ENCODE results near the gene DAAM2.

DAAM2 gene

DNA sequence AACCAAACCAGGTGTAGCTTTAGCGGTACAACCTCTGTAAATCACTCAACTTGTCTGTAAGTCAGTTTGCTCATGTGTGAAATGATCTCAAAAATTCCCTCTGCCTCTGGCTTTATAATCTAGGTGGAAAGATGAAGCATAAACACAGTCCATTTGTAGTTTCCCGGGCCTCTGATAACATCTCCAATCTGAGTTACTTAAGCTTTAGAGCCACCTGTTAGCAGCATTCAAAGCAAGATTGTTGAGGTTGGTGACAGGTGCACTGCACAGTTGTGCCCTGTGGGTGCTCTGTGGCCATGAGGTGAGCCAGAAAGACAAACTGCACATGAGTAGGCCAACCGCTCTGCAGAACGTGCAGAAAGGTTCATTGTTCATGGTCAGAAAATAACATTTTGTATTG lies 88.4 kb downstream of the DAAM2 start:
- DNase-seq (ENCODE audit: insufficient read length, low spot score), result no peak
- FAIRE-seq, result no peak

DNA sequence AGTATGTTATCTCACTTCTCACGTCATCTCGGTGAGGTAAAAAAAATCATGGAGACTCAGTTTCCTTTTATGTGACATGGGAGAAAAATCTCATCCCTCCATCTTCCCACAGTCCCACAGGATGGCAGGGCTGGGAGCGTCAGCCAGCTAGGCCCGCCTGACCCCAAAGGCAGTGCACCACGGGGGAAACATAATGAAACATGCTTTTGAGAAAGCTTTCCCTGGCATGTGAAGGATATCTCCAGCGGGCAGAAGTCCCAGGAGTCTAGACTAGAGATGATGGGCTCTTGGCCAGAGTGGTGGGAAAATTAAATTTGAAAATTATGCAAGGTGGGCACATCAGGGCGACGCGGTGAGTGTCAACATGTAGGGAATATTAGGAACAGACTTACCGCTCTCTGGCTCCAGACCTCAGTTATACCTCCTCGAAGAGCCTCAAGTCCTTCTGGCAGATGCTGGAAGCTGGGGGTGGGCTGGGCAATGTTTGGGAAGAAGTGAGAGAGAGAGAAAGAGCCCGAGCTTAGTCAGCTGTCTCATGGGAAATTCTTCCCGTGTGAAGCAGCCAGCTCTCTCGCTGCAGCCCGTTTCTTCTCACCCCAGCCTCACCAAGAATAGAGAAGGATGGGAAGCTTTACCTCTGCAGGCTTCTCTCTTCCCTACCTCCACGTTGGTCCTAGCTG lies 89.8 kb downstream of the DAAM2 start:
- FAIRE-seq (no peak), DNase-seq (ENCODE audit: insufficient read length, low spot score) (no peak)

DNA sequence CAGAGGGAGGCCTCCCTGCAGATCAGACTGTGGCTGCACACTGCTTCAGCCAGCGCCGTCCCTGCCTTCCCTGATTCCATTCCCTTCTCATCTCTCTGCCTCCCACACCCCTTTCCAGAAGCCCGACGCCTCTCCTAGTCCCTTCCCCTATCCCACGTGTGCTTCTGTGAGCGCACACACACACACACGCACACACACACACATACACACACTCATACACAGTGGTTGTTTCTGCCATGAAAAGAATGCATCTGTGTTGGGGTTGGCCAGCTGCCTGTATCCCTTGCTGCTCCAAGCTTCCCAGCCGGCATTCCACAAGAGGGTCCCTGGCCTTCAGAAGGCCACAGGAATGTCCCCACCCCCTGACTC lies 90.3 kb downstream of the DAAM2 start:
- peak; percentile 59 for DNase-seq (ENCODE audit: insufficient read length, low spot score)

GRCh38 chr6:39884696-39885095 lies 92.5 kb downstream of the DAAM2 start:
- no peak for FAIRE-seq
- DNase-seq (ENCODE audit: insufficient read length, low spot score), result no peak

More for the DNA sequence above, 90.3 kb downstream of the DAAM2 start:
- FAIRE-seq, result peak; percentile 91

- FAIRE-seq, result no peak
Measured at GRCh38 chr6:39885691-39886090, 93.5 kb downstream of the DAAM2 start.

DNA sequence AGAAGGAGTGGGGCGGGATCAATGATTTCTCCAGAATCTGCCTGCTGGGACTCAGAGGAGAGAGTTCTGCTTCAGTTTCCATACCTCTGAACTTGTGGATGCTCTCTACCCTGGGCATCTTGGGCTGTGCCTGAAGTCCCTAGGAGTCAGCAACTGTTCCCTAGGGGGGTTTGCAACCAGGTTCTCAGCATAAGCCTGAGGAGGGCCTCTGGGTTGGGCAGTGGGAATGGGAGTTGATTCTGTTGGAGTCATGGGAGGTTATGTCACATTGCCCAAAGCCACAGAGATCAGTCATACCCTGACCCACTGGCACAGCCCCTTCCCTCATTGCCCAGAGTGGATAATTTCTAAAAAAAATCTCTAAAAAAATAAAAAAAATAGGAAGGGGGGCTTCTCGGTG lies 94.7 kb downstream of the DAAM2 start:
- DNase-seq (ENCODE audit: insufficient read length, low spot score) (no peak), FAIRE-seq (no peak)

More at GRCh38 chr6:39885691-39886090, 93.5 kb downstream of the DAAM2 start:
- DNase-seq (ENCODE audit: insufficient read length, low spot score), result no peak

GRCh38 chr6:39887692-39888450 lies 95.7 kb downstream of the DAAM2 start:
- DNase-seq (ENCODE audit: insufficient read length, low spot score) (peak; percentile 90), FAIRE-seq (peak; percentile 95)

DNA sequence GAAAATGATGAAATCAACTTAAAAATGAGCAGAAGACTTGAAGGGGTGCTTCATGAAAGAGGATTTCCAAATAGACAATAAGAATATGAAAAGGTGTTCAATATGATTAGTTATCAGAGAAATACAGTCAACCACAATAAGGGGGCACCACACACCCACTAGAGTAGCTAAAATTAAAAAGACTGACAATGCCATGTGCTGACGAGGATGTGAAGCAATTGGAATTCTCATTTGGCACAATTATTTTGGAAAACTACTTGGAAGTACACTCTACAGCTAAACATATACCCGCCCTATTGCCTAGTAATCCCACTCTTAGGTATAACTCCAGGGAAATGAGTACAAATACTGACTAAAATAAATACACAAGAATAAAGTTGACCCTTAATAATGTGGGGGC lies 97.1 kb downstream of the DAAM2 start:
- DNase-seq (ENCODE audit: insufficient read length, low spot score) (no peak), FAIRE-seq (no peak)

- no peak for DNase-seq (ENCODE audit: insufficient read length, low spot score)
- no peak for FAIRE-seq
Measured at GRCh38 chr6:39891353-39891752, 99.2 kb downstream of the DAAM2 start.

GRCh38 chr6:39891976-39892375 lies 99.8 kb downstream of the DAAM2 start:
- FAIRE-seq, result no peak
- no peak for DNase-seq (ENCODE audit: insufficient read length, low spot score)

DNA sequence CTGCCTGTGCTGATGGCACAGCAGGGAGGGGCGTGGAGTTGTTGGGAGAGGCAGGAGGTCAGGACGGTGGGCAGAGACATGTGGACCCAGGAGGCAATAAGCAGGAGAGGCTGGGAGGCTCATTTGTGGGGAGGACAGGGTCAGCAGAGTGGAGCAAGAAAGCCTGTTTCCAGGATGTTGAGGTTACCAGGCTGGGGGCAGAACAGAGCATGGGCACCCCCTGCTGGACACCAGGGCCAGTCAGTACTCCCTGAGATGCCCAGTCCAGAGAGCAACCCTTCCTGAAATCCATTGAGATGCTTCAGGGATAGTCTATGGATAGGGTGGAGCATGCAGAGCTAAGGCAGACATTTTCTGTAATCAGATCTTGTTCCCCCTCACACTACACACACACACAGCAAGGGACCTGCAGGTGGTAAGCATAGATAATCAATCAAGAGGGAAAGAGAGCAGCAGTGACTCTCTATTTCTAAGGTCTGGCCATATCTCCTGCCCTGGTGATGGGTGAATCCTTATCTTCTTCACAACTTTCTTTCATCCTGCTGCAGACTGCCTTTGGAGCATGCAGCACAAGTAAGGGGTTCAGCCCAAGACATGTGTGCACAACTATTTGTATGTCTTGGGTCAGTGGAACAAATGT lies 100.4 kb downstream of the DAAM2 start:
- peak; percentile 82 for DNase-seq (ENCODE audit: insufficient read length, low spot score)
- FAIRE-seq, result peak; percentile 55

- no peak for FAIRE-seq
Measured at GRCh38 chr6:39893286-39893685, 101.1 kb downstream of the DAAM2 start.

GRCh38 chr6:39896701-39897100 lies 104.5 kb downstream of the DAAM2 start:
- DNase-seq (ENCODE audit: insufficient read length, low spot score), result no peak
- no peak for FAIRE-seq

More at GRCh38 chr6:39893286-39893685, 101.1 kb downstream of the DAAM2 start:
- no peak for DNase-seq (ENCODE audit: insufficient read length, low spot score)

DNA sequence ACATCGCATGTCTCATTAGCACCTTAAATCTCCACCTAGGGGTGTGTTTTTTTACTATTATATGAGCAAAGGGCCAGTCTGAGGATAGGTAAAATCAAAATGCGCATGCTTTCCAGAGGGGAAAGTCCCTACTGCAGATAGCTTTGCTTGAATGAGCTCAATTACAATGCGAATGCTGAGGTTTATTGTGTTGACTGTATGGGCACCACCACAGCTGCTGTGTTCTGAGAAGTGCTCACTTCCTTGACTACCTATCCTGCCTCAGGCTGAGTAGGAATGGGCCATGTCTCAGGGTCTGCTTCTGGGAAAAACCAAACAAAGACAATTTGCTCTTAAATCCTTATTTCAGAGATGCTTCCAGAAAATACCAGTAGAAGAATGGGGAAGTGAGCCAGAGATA lies 105.5 kb downstream of the DAAM2 start:
- no peak for FAIRE-seq
- DNase-seq (ENCODE audit: insufficient read length, low spot score), result no peak

GRCh38 chr6:39898625-39899024 lies 106.4 kb downstream of the DAAM2 start:
- DNase-seq (ENCODE audit: insufficient read length, low spot score) (no peak), FAIRE-seq (no peak)

DNA sequence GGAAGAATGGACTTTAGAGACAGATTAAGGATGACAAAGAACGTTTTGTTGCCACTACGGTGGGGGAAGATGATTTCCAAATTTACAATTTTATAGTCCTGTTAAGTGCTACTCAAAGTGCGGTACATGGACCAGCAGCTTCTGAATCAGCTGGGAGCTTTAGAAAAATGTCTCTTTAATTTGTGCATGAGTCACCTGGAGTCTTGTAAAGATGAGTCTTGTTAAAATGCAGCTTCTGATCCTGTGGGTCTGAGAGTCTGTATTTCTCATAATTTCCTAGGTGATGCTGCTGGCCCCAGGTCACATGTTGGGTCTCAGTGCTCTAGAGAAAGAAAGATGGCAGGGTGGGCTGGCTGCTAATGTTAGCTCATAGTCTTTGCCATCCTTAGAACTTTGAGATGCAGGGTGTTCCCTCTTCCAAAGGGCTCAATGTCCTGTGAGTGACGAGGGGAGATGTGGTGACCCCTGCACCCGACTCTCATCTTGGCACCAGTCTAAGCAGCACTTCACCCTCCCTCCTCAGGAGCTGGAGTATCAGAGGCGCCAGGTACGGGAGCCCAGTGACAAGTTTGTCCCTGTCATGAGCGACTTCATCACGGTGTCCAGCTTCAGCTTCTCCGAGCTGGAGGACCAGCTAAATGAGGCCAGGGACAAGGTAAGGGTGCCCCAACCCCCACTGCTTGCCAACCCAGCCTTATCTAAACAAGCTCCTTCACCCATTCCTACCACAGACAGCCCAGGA lies 107.5 kb downstream of the DAAM2 start:
- DNase-seq (ENCODE audit: insufficient read length, low spot score) (no peak), FAIRE-seq (no peak)

DNA sequence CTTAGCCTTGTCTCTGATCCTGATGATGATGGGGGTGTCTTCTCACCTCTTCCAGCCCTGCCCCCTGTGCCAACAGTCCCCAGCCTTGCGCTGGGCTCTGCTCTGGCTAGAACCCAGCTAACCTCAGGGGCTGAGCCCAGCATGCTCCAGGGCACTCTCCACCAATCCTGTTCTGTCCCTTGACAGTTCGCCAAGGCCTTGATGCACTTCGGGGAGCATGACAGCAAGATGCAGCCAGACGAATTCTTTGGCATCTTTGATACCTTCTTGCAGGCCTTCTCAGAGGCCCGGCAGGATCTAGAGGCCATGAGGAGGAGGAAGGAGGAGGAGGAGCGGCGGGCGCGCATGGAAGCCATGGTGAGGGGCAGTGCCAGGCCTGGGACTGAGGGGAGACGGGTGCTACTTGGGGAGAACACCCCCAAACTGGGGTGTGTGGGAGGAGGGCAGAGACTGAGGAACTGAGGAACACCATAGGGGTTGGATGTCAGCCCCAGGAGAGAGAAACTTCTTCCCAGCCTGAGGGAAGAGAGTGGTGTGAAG lies 109.0 kb downstream of the DAAM2 start:
- DNase-seq (ENCODE audit: insufficient read length, low spot score) (no peak), FAIRE-seq (no peak)

DNA sequence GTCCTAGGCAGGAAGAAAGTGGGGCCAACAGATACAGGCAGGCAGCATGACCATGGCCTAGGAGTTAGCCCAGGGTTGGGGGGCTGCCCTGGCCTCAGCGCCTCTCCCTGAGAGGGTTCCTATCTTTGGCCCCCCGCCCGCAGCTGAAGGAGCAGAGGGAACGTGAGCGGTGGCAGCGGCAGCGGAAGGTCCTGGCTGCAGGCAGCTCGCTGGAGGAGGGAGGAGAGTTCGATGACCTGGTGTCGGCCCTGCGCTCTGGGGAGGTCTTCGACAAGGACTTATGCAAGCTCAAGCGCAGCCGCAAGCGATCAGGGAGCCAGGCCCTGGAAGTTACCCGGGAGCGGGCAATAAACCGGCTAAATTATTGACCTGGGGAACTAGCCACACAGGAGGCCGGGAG lies 109.5 kb downstream of the DAAM2 start:
- no peak for FAIRE-seq
- DNase-seq (ENCODE audit: insufficient read length, low spot score), result no peak

GRCh38 chr6:39902136-39902535 lies 110.0 kb downstream of the DAAM2 start:
- DNase-seq (ENCODE audit: insufficient read length, low spot score), result no peak
- FAIRE-seq, result no peak

GRCh38 chr6:39902786-39903465 lies 110.8 kb downstream of the DAAM2 start:
- DNase-seq (ENCODE audit: insufficient read length, low spot score) (no peak), FAIRE-seq (no peak)
